Measurements from ENCODE around the gene KANSL1.
"Not testable (repeated sequence)": the region's sequence is repeated elsewhere in the genome, so short reads cannot be mapped to it uniquely, and the experiment has no call there.

KANSL1 gene

GRCh38 chr17:46193151-46193625 is at the start of gene KANSL1:
Gene KANSL1 (minus strand): TSS chr17:46193429. CDS start chr17:46172143, 21,286 bp downstream.
- DNase-seq, result peak; percentile 40 to 98 (median 83)

GRCh38 chr17:46231359-46231758 is 38.1 kb upstream of the KANSL1 start:
- not testable (repeated sequence) for DNase-seq

- peak; percentile 39 to 100 (median 93) for DNase-seq
Observed at GRCh38 chr17:46225274-46225794, 32.1 kb upstream of the KANSL1 start.

GRCh38 chr17:46224864-46225263 is 31.6 kb upstream of the KANSL1 start:
- DNase-seq, result peak in 2 of 51 donors; percentile 30 to 33

GRCh38 chr17:46223041-46223440 is 29.8 kb upstream of the KANSL1 start:
- not testable (repeated sequence) for DNase-seq

GRCh38 chr17:46216682-46217081 is 23.5 kb upstream of the KANSL1 start:
- DNase-seq, result no peak

- peak in 26 of 51 donors; percentile 8 to 87 (median 42) for DNase-seq
Observed at GRCh38 chr17:46212634-46213435, 19.6 kb upstream of the KANSL1 start.

GRCh38 chr17:46208997-46209396 is 15.8 kb upstream of the KANSL1 start:
- DNase-seq, result no peak

- no peak for DNase-seq
Observed at GRCh38 chr17:46205975-46206374, 12.7 kb upstream of the KANSL1 start.

GRCh38 chr17:46202424-46202823 is 9.2 kb upstream of the KANSL1 start:
- no peak for DNase-seq

- no peak for DNase-seq
Observed at GRCh38 chr17:46201491-46201890, 8.3 kb upstream of the KANSL1 start.

GRCh38 chr17:46200197-46200596 is 7.0 kb upstream of the KANSL1 start:
- no peak for DNase-seq

- no peak for DNase-seq
Observed at GRCh38 chr17:46199379-46199778, 6.2 kb upstream of the KANSL1 start.

- no peak for DNase-seq
Observed at GRCh38 chr17:46198233-46198632, 5.0 kb upstream of the KANSL1 start.

- no peak for DNase-seq
Observed at GRCh38 chr17:46197530-46197929, 4.3 kb upstream of the KANSL1 start.

GRCh38 chr17:46195939-46196716 is 2.9 kb upstream of the KANSL1 start:
- no peak for DNase-seq

GRCh38 chr17:46195217-46195855 is 2.1 kb upstream of the KANSL1 start:
- no peak for DNase-seq

- peak in 1 of 51 donors; percentile 50 for DNase-seq
Observed at GRCh38 chr17:46194393-46195216, 1.4 kb upstream of the KANSL1 start.

GRCh38 chr17:46193626-46194392 is 580 bp upstream of the KANSL1 start:
- DNase-seq, result peak; percentile 77 to 100 (median 96)
